Measurements from ENCODE around the gene MOK.

DNA sequence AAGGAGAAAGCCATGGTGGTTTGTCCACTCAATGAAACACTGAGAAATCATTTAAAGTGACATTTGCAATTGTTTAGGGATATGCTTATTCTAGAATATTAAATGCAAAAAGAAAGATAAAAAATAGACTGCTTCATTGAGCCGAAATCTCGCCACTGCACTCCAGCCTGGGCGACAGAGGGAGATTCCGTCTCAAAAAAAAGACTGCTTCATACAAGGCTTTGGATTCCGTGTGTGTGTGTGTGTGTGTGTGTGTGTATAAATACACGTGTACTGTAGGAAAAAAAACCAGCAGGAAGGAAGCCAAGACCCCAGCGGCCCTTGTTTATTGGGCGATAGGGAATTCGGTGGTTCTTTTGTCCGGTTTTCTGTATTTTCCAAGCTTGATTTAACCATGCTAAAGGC is 11.4 kb upstream of the MOK start:
- TF ChIP-seq, protein P1, sequence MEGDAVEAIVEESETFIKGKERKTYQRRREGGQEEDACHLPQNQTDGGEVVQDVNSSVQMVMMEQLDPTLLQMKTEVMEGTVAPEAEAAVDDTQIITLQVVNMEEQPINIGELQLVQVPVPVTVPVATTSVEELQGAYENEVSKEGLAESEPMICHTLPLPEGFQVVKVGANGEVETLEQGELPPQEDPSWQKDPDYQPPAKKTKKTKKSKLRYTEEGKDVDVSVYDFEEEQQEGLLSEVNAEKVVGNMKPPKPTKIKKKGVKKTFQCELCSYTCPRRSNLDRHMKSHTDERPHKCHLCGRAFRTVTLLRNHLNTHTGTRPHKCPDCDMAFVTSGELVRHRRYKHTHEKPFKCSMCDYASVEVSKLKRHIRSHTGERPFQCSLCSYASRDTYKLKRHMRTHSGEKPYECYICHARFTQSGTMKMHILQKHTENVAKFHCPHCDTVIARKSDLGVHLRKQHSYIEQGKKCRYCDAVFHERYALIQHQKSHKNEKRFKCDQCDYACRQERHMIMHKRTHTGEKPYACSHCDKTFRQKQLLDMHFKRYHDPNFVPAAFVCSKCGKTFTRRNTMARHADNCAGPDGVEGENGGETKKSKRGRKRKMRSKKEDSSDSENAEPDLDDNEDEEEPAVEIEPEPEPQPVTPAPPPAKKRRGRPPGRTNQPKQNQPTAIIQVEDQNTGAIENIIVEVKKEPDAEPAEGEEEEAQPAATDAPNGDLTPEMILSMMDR (IDR thresholded peaks at IDR 0.05): no peak
- TF ChIP-seq POLR2A (IDR thresholded peaks at IDR 0.05): no peak

Data from tibial nerve (tissue), 3 donors.